Epithelial cell of proximal tubule (primary cell): ENCODE data around the gene DYSF. TPM values are rescaled to one million over a fixed set of nuclear protein-coding genes. Genes with fewer than 3 reads are reported as not detected.

ENCODE experiments used
- DNase-seq: peaks from one replicate; pipeline ENCODE4 v3.0.0-alpha.2; 2011; ENCODE audit warnings: low read depth
- H3K4me3 ChIP-seq: 2 replicates; pipeline ENCODE4 v1.5.1; 2011; ENCODE audit warnings: low read depth, mild to moderate bottlenecking, low read length
- CTCF ChIP-seq: conservative IDR thresholded peaks from 2 replicates; pipeline ENCODE4 v1.5.1; 2012; ENCODE audit warnings: low read depth, mild to moderate bottlenecking, low read length
- total RNA-seq: library from RNA; depleted of rRNA; stranded (reverse); fragments of >200 nt; gene quantifications from 2 replicates; pipeline ENCODE4 v1.2.3, GENCODE V29; 2015

DYSF gene
- total RNA-seq, 1 donor from 2014 or later = 6.3 TPM

DNA sequence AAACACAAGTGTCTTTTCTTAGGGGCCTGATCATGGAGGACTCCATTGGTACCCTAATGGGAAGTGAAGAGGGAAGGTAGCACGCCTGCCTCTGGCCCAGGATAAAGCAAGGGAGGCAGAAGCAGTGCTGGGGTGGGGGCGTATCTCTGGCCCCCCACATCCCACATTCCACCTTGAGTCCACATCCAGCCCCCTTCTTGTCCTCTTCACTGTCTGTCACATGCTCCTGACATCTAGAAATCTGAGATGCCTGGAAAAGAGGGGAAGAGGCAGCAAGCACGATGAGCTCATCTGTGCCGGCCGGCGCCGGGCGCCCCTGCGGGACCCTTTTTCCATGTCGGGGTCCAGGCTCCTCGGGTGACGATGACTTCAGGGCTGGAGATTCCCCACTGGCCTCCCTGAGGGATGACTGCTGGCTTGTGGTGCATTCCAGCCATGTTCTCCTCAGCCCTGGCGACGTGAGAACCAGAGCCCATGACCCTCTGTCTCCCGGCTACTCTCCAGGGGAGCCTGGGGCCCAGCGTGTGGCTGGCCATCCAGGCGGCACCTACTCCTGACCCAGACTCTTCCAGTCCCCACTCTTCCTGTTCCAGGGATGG, 277.5 kb downstream of the DYSF start:
- no peak overlapping the region for H3K4me3 ChIP-seq
- no peak for TF ChIP-seq CTCF
- DNase-seq = no peak

DNA sequence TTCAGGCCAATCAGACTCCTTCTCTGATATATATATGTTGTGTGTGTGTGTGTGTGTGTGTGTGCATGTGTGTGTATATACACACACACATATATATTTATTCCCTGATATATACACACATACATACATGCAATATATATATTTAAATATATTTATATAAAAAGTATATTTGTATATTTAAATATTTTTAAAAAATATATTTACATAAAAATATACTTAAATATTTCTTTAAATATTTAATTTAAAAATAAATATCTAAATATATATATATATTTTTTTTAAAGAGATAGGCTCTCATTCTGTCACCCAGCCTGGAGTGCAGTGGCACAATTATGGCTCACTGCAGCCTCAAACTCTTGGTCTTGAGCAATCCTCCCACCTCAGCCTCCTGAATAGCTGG, 281.3 kb downstream of the DYSF start:
- TF ChIP-seq CTCF = no peak
- no peak for DNase-seq
- H3K4me3 ChIP-seq = no peak overlapping the region

DNA sequence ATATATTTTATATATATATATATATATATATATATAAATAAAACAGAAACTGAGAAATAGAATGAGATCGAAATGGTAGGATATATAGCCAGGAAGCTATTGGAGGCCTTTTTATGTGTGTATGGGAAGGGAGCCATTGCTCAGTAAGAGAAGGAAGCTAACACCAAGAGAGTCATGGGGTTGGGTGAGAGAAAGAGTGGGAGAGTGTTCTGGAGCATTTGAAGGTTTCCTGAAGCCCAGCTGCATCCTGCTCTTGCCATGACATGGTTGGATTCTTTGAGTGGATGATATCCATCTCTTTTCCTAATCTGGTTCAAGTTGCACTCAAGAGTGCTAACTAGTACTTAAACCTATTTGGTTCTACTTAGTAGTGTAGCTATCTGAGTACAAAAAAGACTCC, 282.3 kb downstream of the DYSF start:
- TF ChIP-seq CTCF = no peak
- no peak overlapping the region for H3K4me3 ChIP-seq
- DNase-seq = no peak

Other genes starting within 250 kb of the DYSF start
- 0.87 and 1.4 TPM in 2 replicates for gene PAIP2B, start 226.5 kb upstream of the DYSF start, total RNA-seq
- 67.7 and 69.0 TPM in 2 replicates for gene ZNF638, start 121.8 kb upstream of the DYSF start, total RNA-seq